Memory B cell (primary cell): ENCODE data around the gene CAPN14.
A peak's percentile ranks its signal among the peaks of the same experiment; 100 is the strongest.

Source experiments
- ATAC-seq: fragments of 150-1000 bp; cut with Tn5 transposase; 2 replicates; pipeline ENCODE4 v1.10.0; 2021; ENCODE audit warnings: low read depth, mild to moderate bottlenecking, moderate library complexity
- DNase-seq, 2 donors: peaks; one replicate each; pipeline ENCODE4 v3.0.0; 2022; ENCODE audit warnings: low spot score in 2 of 2
- H3K27ac Mint-ChIP-seq: one replicate; pipeline ENCODE4 v1.8.0; 2022; ENCODE audit warnings: mild to moderate bottlenecking, moderate library complexity, mixed read lengths
- H3K27me3 Mint-ChIP-seq: one replicate; pipeline ENCODE4 v1.8.0; 2022; ENCODE audit warnings: mixed read lengths
- H3K36me3 Mint-ChIP-seq: one replicate; pipeline ENCODE4 v1.8.0; 2022; ENCODE audit warnings: mild to moderate bottlenecking, mixed read lengths
- H3K4me1 Mint-ChIP-seq: one replicate; pipeline ENCODE4 v1.8.0; 2022; ENCODE audit warnings: mixed read lengths
- H3K4me3 Mint-ChIP-seq: one replicate; pipeline ENCODE4 v1.8.0; 2022; ENCODE audit warnings: mild to moderate bottlenecking, moderate library complexity, mixed read lengths
- H3K9me3 Mint-ChIP-seq: one replicate; pipeline ENCODE4 v1.8.0; 2022; ENCODE audit warnings: mixed read lengths

The CAPN14 gene

DNA sequence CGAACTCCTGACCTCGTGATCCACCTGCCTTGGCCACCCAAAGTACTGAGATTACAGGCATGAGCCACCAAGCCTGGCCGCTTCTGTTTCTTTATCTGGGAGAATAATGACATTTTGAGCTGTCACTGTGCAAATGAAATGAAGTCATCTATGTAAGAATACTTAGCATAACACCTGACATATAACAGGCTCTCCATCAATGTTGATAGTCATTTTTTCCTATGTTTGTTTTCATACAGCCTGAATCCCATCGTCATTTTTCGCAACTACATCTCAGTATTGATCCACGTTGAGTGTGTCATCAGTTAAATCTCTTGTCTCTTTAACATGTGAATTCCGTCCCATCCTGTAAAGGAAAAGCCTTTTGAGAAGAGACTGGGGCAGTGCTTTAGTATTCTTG, 6.4 kb upstream of the CAPN14 start:
- Mint-ChIP-seq H3K27ac (peak overlapping the region; percentile 30), H3K4me3 (no peak overlapping the region), H3K4me1 (peaks cover 53% of the 10 kb centered on the region), H3K27me3 (no peaks in the 10 kb centered on the region), H3K9me3 (no peaks in the 10 kb centered on the region), H3K36me3 (peaks cover 3% of the 10 kb centered on the region)
- DNase-seq (no peak), ATAC-seq (no peak)

DNA sequence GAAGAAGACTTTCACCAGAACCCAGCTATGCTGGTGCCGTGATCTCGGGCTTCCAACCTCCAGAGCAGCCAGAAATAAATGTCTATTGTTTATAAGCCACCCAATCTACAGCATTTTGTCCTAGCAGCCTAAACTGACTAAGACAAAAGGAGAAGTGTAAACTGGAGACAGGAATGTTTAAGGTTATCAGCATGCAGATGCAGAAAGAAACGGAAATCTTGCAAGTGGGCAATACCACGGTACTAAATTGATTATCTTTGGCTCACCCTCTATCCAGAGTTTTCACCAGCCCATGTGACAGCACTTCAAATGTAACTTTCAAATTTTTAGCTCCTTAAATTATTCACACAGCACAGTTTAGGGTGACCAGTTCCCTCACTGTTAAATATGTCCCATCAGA, 5.7 kb upstream of the CAPN14 start:
- peaks cover 58% of the 10 kb centered on the region for H3K4me1 Mint-ChIP-seq
- ATAC-seq: no peak

DNA sequence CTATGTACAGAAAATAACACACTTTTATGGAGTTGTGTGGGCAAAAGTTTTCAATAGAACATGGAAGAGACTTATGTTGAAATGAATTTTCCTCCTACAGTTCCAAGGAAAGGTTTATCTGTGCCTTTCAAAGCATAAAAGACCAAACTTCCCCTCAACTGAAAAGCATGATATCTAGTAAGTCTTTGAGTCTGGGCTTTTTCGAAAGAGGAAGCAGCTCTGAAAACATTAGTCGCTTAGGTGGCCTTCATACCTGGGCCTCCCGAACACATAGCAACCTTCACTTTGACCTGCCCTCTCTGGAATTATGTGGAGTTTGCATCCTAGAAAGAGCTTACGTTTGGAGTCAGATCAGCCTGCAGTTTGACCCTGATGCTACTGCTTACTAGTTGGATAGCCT, 4.8 kb upstream of the CAPN14 start:
- Mint-ChIP-seq H3K36me3 (peaks cover 3% of the 10 kb centered on the region), H3K27ac (peak overlapping the region; percentile 98), H3K9me3 (no peaks in the 10 kb centered on the region), H3K4me1 (peaks cover 57% of the 10 kb centered on the region), H3K27me3 (no peaks in the 10 kb centered on the region), H3K4me3 (peak overlapping the region; percentile 19)
- DNase-seq: peak in 1 of 2 donors; percentile 30
- peak; percentile 39 for ATAC-seq

More for the DNA sequence above, 5.7 kb upstream of the CAPN14 start:
- Mint-ChIP-seq H3K27me3 (no peaks in the 10 kb centered on the region), H3K36me3 (peaks cover 3% of the 10 kb centered on the region), H3K27ac (no peak overlapping the region), H3K4me3 (no peak overlapping the region), H3K9me3 (no peaks in the 10 kb centered on the region)
- no peak for DNase-seq

DNA sequence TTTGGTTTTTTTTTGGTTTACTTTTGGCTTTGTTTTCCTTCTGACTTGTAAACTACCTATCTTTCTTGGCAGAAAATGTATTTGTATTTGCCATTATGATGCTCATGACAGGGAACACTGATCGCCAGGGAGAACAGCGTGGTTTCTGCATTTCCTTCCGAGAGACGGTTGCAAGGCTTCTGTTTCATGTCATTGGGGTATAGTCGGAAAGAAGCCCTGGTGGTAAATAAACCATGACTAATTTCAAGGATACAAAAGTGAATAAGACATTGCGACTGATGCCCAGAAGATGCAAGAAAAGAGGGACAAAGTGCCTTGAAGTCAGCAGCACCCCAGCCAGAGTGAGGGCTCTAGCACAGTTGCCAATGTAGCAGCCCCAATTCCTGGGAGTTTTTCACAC, 4.2 kb upstream of the CAPN14 start:
- DNase-seq (no peak), ATAC-seq (no peak)
- Mint-ChIP-seq H3K27ac (peak overlapping the region; percentile 98), H3K4me1 (peaks cover 60% of the 10 kb centered on the region), H3K4me3 (peak overlapping the region; percentile 60), H3K36me3 (peaks cover 3% of the 10 kb centered on the region), H3K9me3 (no peaks in the 10 kb centered on the region), H3K27me3 (no peaks in the 10 kb centered on the region)

DNA sequence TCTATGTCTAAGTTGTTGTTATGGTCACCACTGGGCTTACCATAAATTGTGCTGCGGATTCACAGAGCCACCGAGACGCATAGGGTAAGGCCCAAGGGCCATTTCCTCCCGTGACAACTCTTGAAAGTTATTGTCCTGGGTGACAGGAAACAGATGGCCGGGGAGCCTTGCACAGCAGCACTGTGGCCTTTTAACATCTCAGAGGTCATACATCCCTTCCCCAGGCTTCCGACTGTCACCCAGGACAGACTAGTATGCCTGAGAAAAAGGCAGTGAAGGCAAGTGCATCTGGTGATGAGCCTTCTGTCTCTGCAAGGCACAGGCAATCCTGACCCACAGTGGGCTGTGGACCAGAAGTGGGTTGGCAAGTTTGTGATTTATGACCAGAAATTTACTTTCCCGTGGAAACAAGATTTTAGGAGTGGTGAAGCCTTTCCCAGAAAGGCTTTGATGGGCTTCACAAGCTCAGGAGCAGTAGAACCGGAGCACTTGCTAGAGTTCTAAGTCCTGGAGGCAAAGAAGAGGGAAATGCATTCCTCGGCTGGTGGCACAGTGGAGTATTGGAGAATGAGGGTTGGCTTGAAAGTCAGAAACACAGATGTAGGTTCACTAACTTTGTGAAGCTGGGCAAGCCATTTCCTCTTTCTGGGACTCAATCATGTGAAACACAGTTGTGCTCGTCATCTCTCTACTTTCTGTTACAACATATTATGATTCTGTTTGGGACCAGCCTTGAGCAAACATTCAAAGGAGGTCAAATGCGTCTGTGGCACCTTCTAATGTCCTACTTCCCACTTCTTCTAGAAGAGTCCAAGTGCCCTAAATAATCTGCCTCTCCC, 2.0 kb upstream of the CAPN14 start:
- peaks cover 3% of the 10 kb centered on the region for H3K36me3 Mint-ChIP-seq
- DNase-seq (peak; percentile 54 to 63), ATAC-seq (peak; percentile 87)
- peak overlapping the region; percentile 64 for H3K4me3 Mint-ChIP-seq
- peak overlapping the region; percentile 98 for H3K27ac Mint-ChIP-seq
- H3K9me3 Mint-ChIP-seq: no peaks in the 10 kb centered on the region
- H3K4me1 Mint-ChIP-seq: peaks cover 79% of the 10 kb centered on the region
- H3K27me3 Mint-ChIP-seq: no peaks in the 10 kb centered on the region

DNA sequence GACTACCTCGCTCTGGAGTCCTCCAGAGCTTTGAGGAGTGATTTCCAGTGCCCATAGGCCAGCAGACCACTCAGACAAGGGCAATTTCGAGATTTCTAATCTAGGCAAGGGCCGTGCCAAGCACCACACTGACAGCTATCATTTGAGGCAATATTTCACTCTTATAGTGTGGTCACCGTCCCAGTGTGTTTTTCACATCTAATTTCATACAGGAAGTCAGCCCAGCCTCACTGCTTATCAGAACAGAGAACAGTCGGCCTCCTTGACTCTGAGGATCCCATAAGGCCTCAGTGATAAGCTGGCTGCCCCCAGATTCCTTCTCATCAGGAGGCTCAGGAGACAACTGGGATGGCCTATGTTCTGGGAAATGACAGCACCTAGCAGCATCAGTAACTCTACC, 581 bp downstream of the CAPN14 start:
- Mint-ChIP-seq H3K4me3 (no peak overlapping the region), H3K27ac (peak overlapping the region; percentile 98), H3K4me1 (peaks cover 72% of the 10 kb centered on the region), H3K36me3 (no peaks in the 10 kb centered on the region), H3K9me3 (no peaks in the 10 kb centered on the region), H3K27me3 (no peaks in the 10 kb centered on the region)
- ATAC-seq (no peak), DNase-seq (no peak)

DNA sequence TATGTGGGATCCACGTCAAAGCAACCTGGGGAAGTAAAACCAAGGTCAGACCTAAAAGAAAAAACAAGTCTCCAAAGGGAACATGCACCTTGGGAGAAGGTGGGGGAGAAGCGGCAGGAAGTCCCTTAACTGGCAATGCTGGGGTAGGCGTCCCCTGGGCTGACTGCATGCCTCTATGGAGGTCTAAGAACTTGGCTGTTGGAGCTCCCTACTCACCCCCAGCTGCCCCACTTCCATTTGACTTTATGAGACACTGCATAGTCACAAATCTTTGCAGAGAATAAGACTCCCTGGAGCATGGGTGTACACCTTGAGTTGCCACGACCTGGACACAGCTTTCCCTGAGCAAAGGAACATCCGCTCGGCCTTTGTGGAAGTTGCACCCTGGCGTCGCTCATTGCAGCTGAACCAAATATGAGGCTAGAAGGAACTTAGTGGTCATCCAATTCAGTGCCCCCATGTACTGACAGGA, 2.8 kb downstream of the CAPN14 start:
- H3K27ac Mint-ChIP-seq: peak overlapping the region; percentile 59

DNA sequence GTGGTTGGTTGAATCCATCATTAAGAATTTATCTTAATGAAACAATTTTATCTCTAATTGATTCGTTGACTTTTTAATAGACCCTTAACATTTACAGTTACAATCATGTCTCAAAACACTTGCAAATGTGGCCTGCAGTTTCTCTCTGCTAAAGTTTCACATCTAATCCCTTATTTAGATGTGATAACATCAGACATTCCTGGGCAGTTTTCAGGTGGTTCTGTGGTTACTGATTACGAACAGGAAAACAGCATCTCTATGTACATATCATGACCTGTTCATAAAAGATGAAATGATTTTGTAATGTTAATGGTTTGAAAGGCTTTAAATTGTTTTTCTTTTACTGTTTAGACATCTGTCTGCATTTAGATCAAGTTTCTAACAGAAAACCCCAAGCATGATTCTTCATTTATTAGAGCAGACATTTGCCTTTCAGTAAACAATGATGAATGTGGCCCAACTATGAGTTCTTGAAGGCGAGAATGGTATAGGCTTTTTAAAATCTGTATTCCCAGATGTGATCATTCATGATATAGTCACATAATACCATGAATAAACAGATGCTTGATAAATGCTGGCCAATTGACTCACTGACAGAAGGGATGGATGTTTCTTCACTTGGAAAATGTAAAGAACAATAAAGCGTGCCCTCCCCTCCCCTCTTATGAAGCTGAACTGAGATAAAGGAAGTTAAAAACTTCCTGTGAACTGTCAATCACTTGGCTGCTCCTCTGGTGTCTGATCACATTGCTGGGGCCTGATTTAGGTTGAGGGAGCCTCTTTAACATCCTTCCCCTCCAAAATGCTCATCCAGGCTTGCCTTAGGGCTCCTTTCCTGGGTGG, 3.5 kb downstream of the CAPN14 start:
- no peak overlapping the region for H3K4me3 Mint-ChIP-seq

More for the DNA sequence above, 2.8 kb downstream of the CAPN14 start:
- DNase-seq: no peak
- Mint-ChIP-seq H3K4me3 (no peak overlapping the region), H3K4me1 (peaks cover 57% of the 10 kb centered on the region), H3K36me3 (no peaks in the 10 kb centered on the region), H3K27me3 (no peaks in the 10 kb centered on the region), H3K9me3 (no peaks in the 10 kb centered on the region)
- ATAC-seq: no peak

DNA sequence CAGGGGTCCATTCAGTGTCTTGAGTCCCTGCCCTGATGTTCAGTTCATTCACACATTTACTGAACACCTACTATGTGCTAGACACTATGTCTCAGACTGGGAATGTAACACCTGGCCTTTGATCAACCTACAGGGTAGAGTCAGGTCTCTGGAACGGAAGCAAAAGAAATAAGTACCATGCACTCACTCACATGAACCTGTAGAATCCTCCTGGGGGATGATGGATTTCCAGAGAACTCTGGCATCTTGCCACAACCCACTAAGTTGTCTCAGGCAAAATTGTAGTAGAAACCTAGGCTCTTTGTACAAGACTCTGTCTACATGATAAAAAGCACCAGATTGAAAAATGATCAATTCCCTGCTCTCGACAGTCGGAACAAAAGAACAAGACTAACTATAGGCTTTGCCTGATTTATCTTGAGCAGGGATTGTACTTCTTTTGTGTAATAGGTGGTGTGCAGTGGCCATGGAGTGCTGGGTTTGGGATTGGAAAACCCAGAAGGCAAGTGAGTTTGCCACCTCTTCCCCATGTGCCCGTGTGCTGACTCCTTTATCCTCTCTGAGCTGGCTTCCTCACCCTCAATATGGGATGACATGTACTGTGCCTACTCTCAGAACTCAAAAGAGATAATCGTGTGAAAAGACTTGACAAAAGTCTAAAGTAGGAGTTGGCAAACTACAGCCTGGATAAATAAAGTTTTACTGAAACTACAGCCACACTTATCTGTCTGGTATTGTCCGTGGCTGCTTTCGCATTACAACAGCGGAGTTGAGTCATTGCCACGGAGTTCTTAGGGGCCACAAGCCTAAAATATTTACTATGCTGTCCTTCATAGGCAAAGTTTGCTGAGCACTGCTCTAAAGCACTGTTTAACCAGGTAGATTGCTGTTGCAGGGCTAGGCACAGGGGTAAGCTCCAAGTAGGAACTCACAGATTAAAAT, 4.4 kb downstream of the CAPN14 start:
- no peaks in the 10 kb centered on the region for H3K27me3 Mint-ChIP-seq
- H3K36me3 Mint-ChIP-seq: no peaks in the 10 kb centered on the region
- H3K27ac Mint-ChIP-seq: no peak overlapping the region
- no peak for ATAC-seq
- no peak for DNase-seq
- peaks cover 49% of the 10 kb centered on the region for H3K4me1 Mint-ChIP-seq
- no peaks in the 10 kb centered on the region for H3K9me3 Mint-ChIP-seq
- no peak overlapping the region for H3K4me3 Mint-ChIP-seq

More for the DNA sequence above, 3.5 kb downstream of the CAPN14 start:
- H3K4me1 Mint-ChIP-seq: peaks cover 51% of the 10 kb centered on the region
- H3K36me3 Mint-ChIP-seq: no peaks in the 10 kb centered on the region
- H3K27me3 Mint-ChIP-seq: no peaks in the 10 kb centered on the region
- H3K27ac Mint-ChIP-seq: peak overlapping the region; percentile 59
- H3K9me3 Mint-ChIP-seq: no peaks in the 10 kb centered on the region
- ATAC-seq: peak; percentile 59
- DNase-seq: no peak

DNA sequence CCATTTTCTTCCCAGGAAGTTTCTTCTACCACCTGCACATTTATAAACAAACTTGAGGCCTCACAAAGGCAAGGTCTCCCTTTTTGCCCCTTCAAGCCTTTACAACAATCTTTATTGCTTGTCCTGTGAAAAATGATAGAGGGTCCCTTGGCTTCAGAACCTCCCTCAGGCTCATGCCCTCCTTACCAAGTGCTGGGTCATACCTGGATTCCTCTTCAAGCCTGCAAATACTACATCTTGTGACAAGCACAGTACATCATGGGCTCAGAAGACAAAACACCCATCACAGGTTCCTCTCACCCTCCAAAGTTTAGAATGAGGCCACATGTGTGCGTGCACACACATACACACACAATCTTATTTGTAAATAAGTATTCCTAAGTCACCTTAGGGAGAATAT, 9.1 kb downstream of the CAPN14 start:
- DNase-seq (no peak), ATAC-seq (no peak)
- Mint-ChIP-seq H3K9me3 (no peaks in the 10 kb centered on the region), H3K27ac (no peak overlapping the region), H3K4me3 (peak overlapping the region; percentile 9), H3K36me3 (no peaks in the 10 kb centered on the region), H3K4me1 (peaks cover 15% of the 10 kb centered on the region), H3K27me3 (no peaks in the 10 kb centered on the region)

DNA sequence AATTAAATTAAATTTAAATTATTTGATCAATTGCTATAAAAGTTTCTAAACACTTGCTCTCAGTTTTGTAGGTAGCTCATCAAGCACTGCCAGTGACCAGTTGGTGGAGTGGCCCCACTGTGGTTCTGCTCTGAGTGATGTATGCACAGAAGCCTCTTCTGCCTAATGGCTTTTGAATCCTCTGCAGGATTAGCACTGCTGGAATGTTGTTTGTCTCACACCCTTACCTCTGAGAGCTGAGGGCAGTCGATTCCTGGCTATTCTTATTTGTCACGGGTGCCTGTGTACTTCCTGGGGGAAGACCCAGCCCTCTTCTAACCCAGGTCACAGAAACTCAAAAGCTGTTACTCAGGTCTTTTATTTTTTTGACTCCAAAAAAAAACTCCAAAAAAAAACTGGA, 9.5 kb downstream of the CAPN14 start:
- H3K4me1 Mint-ChIP-seq: peaks cover 15% of the 10 kb centered on the region
- ATAC-seq: peak; percentile 59
- no peak overlapping the region for H3K4me3 Mint-ChIP-seq
- no peaks in the 10 kb centered on the region for H3K36me3 Mint-ChIP-seq
- H3K27ac Mint-ChIP-seq: no peak overlapping the region
- DNase-seq: no peak
- no peaks in the 10 kb centered on the region for H3K9me3 Mint-ChIP-seq
- no peaks in the 10 kb centered on the region for H3K27me3 Mint-ChIP-seq

DNA sequence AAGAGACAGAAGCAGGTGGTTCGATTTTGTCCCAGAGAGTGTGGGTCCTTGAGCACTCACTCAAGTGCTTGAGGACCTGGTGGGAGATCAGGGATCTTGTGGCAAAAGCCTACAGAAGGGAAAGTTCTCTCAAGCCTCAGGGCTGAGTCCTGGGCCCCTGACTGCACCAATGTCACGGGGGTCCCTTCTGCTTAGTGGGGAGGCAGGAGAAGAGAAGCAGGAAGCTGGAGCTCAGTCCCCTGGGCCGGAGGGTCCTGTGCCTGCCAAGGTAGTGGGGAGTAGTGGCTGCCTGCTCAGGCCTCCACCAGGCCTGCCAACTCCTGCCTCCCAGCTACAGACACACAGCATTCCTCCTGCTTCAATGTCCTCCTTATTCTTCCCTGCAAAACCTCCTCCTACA, 11.7 kb downstream of the CAPN14 start:
- ATAC-seq (no peak), DNase-seq (no peak)

DNA sequence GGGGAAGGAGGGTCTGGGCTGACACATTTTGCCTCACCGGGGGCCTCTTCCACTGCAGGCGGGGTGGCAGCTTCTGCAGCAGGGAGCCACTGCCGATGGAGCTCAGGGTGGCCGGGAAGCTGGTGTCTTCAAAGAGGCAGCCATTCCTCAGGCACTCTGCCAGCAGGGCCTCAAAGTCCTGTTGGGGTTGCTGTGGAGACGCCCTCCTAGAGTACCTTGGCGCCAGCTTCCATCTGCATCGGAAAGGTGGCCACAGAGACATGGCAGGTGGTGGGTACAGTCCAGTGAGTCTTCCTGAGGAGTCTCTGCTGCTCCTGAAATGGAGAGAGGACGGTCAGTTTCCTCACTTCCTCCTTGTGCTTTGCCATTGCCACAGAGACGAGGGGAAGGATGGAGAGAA, 12.1 kb downstream of the CAPN14 start:
- H3K4me1 Mint-ChIP-seq: peaks cover 13% of the 10 kb centered on the region
- no peak overlapping the region for H3K27ac Mint-ChIP-seq
- H3K4me3 Mint-ChIP-seq: no peak overlapping the region
- H3K27me3 Mint-ChIP-seq: no peaks in the 10 kb centered on the region
- no peaks in the 10 kb centered on the region for H3K9me3 Mint-ChIP-seq
- ATAC-seq: no peak
- H3K36me3 Mint-ChIP-seq: peaks cover 2% of the 10 kb centered on the region
- no peak for DNase-seq

More for the DNA sequence above, 11.7 kb downstream of the CAPN14 start:
- H3K27me3 Mint-ChIP-seq: no peaks in the 10 kb centered on the region
- H3K4me3 Mint-ChIP-seq: no peak overlapping the region
- peaks cover 2% of the 10 kb centered on the region for H3K36me3 Mint-ChIP-seq
- no peak overlapping the region for H3K27ac Mint-ChIP-seq
- H3K4me1 Mint-ChIP-seq: peaks cover 13% of the 10 kb centered on the region
- no peaks in the 10 kb centered on the region for H3K9me3 Mint-ChIP-seq
